Lower lobe of right lung (tissue), 2 donors: ENCODE data around the gene IWS1. TPM values are rescaled to one million over a fixed set of nuclear protein-coding genes. Genes with fewer than 3 reads are reported as not detected.

ENCODE experiments used
- ATAC-seq, 2 donors: fragments of 200-7000 bp; cut with Tn5 transposase; one replicate each; pipeline ENCODE4 v1.9.1; 2020 to 2022; ENCODE audit warnings: mild to moderate bottlenecking in 2 of 2, moderate library complexity in 2 of 2
- DNase-seq: peaks from one replicate; pipeline ENCODE4 v3.0.0-alpha.2; 2020
- H3K27ac ChIP-seq: fragments of 200-600 bp; one replicate; pipeline ENCODE4 v1.8.0; 2022
- H3K27me3 ChIP-seq: fragments of 200-600 bp; one replicate; pipeline ENCODE4 v1.8.0; 2022; ENCODE audit warnings: low read depth
- H3K36me3 ChIP-seq: fragments of 200-600 bp; one replicate; pipeline ENCODE4 v1.8.0; 2022; ENCODE audit warnings: mild to moderate bottlenecking
- H3K4me1 ChIP-seq: fragments of 200-600 bp; one replicate; pipeline ENCODE4 v1.8.0; 2022
- H3K4me3 ChIP-seq: fragments of 200-600 bp; one replicate; pipeline ENCODE4 v1.8.0; 2022; ENCODE audit warnings: mild to moderate bottlenecking
- H3K9me3 ChIP-seq: fragments of 200-600 bp; one replicate; pipeline ENCODE4 v1.8.0; 2022
- CTCF ChIP-seq: fragments of 200-600 bp; IDR thresholded peaks from one replicate; pipeline ENCODE4 v1.8.0; 2022; ENCODE audit warnings: antibody characterized with exemption, mild to moderate bottlenecking
- intact Hi-C: fragments of 100-400 bp; cut with DNase I; formaldehyde crosslinking; loops from one replicate; pipeline ENCODE4 v1.11.0; 2022
- total RNA-seq: library from RNA; stranded (reverse); fragmentation: NEBNext Ultra II Directional; extraction: Animal tissue kit (Norgen Biotek cat#: 25700); gene quantifications from one replicate; pipeline ENCODE4 v1.2.1, GENCODE V29; 2021
- donor health status: DM: no; HTN: yes; CAD: no; lungs with severe emphysema.

Gene IWS1
- total RNA-seq, 1 donor from 2014 or later, result 36.7 TPM

- no peak overlapping the region for H3K27ac ChIP-seq
- no peak for DNase-seq
Observed at GRCh38 chr2:127437781-127438726, 88.2 kb downstream of the IWS1 start.

GRCh38 chr2:127437056-127437455, 89.2 kb downstream of the IWS1 start:
- Histone ChIP-seq H3K36me3 (no peaks in the 10 kb centered on the region), H3K4me3 (no peak overlapping the region), H3K27ac (no peak overlapping the region), H3K27me3 (no peaks in the 10 kb centered on the region), H3K9me3 (peaks cover 13% of the 10 kb centered on the region), H3K4me1 (no peaks in the 10 kb centered on the region)
- ATAC-seq, result no peak
- intact Hi-C loops, result no loop called here
- no peak for TF ChIP-seq CTCF
- DNase-seq, result no peak

More at GRCh38 chr2:127437781-127438726, 88.2 kb downstream of the IWS1 start:
- no peaks in the 10 kb centered on the region for H3K4me1 ChIP-seq
- H3K4me3 ChIP-seq, result no peak overlapping the region
- H3K27me3 ChIP-seq, result no peaks in the 10 kb centered on the region
- peak; percentile 41 to 45 for ATAC-seq
- peaks cover 13% of the 10 kb centered on the region for H3K9me3 ChIP-seq
- intact Hi-C loops, result no loop called here
- no peaks in the 10 kb centered on the region for H3K36me3 ChIP-seq
- TF ChIP-seq CTCF, result no peak

- Histone ChIP-seq H3K4me3 (no peak overlapping the region), H3K27ac (no peak overlapping the region), H3K4me1 (no peaks in the 10 kb centered on the region), H3K36me3 (no peaks in the 10 kb centered on the region), H3K27me3 (no peaks in the 10 kb centered on the region), H3K9me3 (no peaks in the 10 kb centered on the region)
- ATAC-seq (no peak), DNase-seq (no peak)
- intact Hi-C loops, result no loop called here
- TF ChIP-seq CTCF, result no peak
Observed at GRCh38 chr2:127434515-127434914, 91.8 kb downstream of the IWS1 start.

GRCh38 chr2:127431408-127432023, 94.8 kb downstream of the IWS1 start:
- DNase-seq (no peak), ATAC-seq (no peak)
- intact Hi-C loops, result no loop called here

More at GRCh38 chr2:127431408-127432023, 94.8 kb downstream of the IWS1 start:
- no peak overlapping the region for H3K4me3 ChIP-seq
- no peak overlapping the region for H3K27ac ChIP-seq
- no peaks in the 10 kb centered on the region for H3K9me3 ChIP-seq
- no peaks in the 10 kb centered on the region for H3K36me3 ChIP-seq
- no peaks in the 10 kb centered on the region for H3K4me1 ChIP-seq
- TF ChIP-seq CTCF, result no peak
- no peaks in the 10 kb centered on the region for H3K27me3 ChIP-seq

Other genes starting within 250 kb of the IWS1 start
- 34.7 TPM for gene ERCC3, start 232.3 kb downstream of the IWS1 start, total RNA-seq
- gene MAP3K2, start 138.5 kb downstream of the IWS1 start, total RNA-seq, result 78.4 TPM
- gene PROC, start 108.1 kb downstream of the IWS1 start, total RNA-seq, result not detected
- gene MYO7B, start 9.2 kb upstream of the IWS1 start, total RNA-seq, result 5.2 TPM
- 0.18 TPM for gene GPR17, start 119.7 kb upstream of the IWS1 start, total RNA-seq
- 148 TPM for gene LIMS2, start 149.0 kb upstream of the IWS1 start, total RNA-seq
- 7.4 TPM for gene SFT2D3, start 175.0 kb upstream of the IWS1 start, total RNA-seq